Neural cell (in vitro differentiated cells): Measurements from ENCODE around the gene CHAC2. TPM values are rescaled to one million over a fixed set of nuclear protein-coding genes. Genes with fewer than 3 reads are reported as not detected.

Experiments used
- H2AFZ ChIP-seq: fragments of 200-600, 300-800 bp; sonication (generic), shearing (Covaris generic); 2 replicates; pipeline ENCODE4 v1.6.0; 2014; ENCODE audit warnings: low read depth, mild to moderate bottlenecking, antibody characterized with exemption, low read length, moderate library complexity
- H3F3A ChIP-seq: fragments of 200-600 bp; shearing (Covaris generic); 2 replicates; pipeline ENCODE4 v1.6.1; 2016; ENCODE audit warnings: mild to moderate bottlenecking, moderate library complexity, mixed read lengths, antibody characterized with exemption, low read length; ENCODE audit not compliant: insufficient read depth, poor library complexity, severe bottlenecking
- H3K27ac ChIP-seq: fragments of 200-600, 300-800 bp; sonication (generic), shearing (Covaris generic); 2 replicates; pipeline ENCODE4 v1.5.1; 2014; ENCODE audit warnings: mild to moderate bottlenecking, low read length, moderate library complexity
- H3K27me3 ChIP-seq: fragments of 300-800, 200-600 bp; sonication (generic), shearing (Covaris generic); 2 replicates; pipeline ENCODE4 v1.6.0; 2014; ENCODE audit warnings: mild to moderate bottlenecking, low read depth, low read length, moderate library complexity; ENCODE audit not compliant: insufficient read depth
- H3K36me3 ChIP-seq: fragments of 300-800, 200-600 bp; sonication (generic), shearing (Covaris generic); 2 replicates; pipeline ENCODE4 v1.5.1; 2014; ENCODE audit warnings: mild to moderate bottlenecking, antibody characterized with exemption, low read length, moderate library complexity; ENCODE audit not compliant: insufficient read depth
- H3K4me2 ChIP-seq: fragments of 300-800, 200-600 bp; sonication (generic), shearing (Covaris generic); 2 replicates; pipeline ENCODE4 v1.6.0; 2014; ENCODE audit warnings: mild to moderate bottlenecking, low read length
- H3K4me3 ChIP-seq: fragments of 300-800, 200-600 bp; sonication (generic), shearing (Covaris generic); 2 replicates; pipeline ENCODE4 v1.5.1; 2014; ENCODE audit warnings: mild to moderate bottlenecking, low read length, moderate library complexity
- H3K79me2 ChIP-seq: fragments of 200-600 bp; shearing (Covaris generic); replicated peaks from 2 replicates; pipeline ENCODE4 v1.6.0; 2014; ENCODE audit warnings: mild to moderate bottlenecking, low read length, moderate library complexity; ENCODE audit not compliant: insufficient read depth
- H3K9ac ChIP-seq: fragments of 300-800, 200-600 bp; sonication (generic), shearing (Covaris generic); 2 replicates; pipeline ENCODE4 v1.6.1; 2016; ENCODE audit warnings: mild to moderate bottlenecking, low read length, mixed read lengths
- H3K9me2 ChIP-seq: fragments of 200-600 bp; shearing (Covaris generic); 2 replicates; pipeline ENCODE4 v1.6.1; 2016; ENCODE audit warnings: mild to moderate bottlenecking, low read length, mixed read lengths; ENCODE audit not compliant: insufficient read depth
- H3K9me3 ChIP-seq: fragments of 200-600, 300-800 bp; sonication (generic), shearing (Covaris generic); 2 replicates; pipeline ENCODE4 v1.6.1; 2016; ENCODE audit warnings: mild to moderate bottlenecking, mixed run types, low read length, moderate library complexity, mixed read lengths
- H4K20me1 ChIP-seq: fragments of 200-600 bp; shearing (Covaris generic); 2 replicates; pipeline ENCODE4 v1.6.1; 2016; ENCODE audit warnings: mild to moderate bottlenecking, mixed run types; ENCODE audit not compliant: insufficient read depth
- CTCF ChIP-seq: fragments of 450-650 bp; IDR thresholded peaks from 2 replicates; pipeline ENCODE4 v1.5.1; 2014; ENCODE audit warnings: antibody characterized with exemption, mild to moderate bottlenecking, moderate library complexity; ENCODE audit not compliant: poor library complexity, severe bottlenecking
- EP300 ChIP-seq: fragments of 450-650 bp; conservative IDR thresholded peaks from 2 replicates; pipeline ENCODE4 v1.6.1; 2014; ENCODE audit warnings: antibody characterized with exemption, mild to moderate bottlenecking, moderate library complexity; ENCODE audit not compliant: poor library complexity, severe bottlenecking
- EZH2 ChIP-seq: fragments of 200-600, 300-800 bp; shearing (Covaris generic), sonication (generic); IDR thresholded peaks from 2 replicates; pipeline ENCODE4 v1.6.1; 2014; ENCODE audit warnings: antibody characterized with exemption, low read length, borderline replicate concordance, mild to moderate bottlenecking; ENCODE audit not compliant: insufficient read depth, poor library complexity, severe bottlenecking
- MXI1 ChIP-seq: fragments of 450-650 bp; conservative IDR thresholded peaks from 2 replicates; pipeline ENCODE4 v1.6.1; 2014; ENCODE audit warnings: antibody characterized with exemption, mild to moderate bottlenecking; ENCODE audit not compliant: poor library complexity, severe bottlenecking
- POLR2AphosphoS5 ChIP-seq: IDR thresholded peaks from 2 replicates; pipeline ENCODE4 v1.6.1; 2012
- RAD21 ChIP-seq: fragments of 450-650 bp; conservative IDR thresholded peaks from 2 replicates; pipeline ENCODE4 v1.6.1; 2014; ENCODE audit warnings: antibody characterized with exemption, mild to moderate bottlenecking, moderate library complexity
- REST ChIP-seq: IDR thresholded peaks from 2 replicates; pipeline ENCODE4 v1.6.1; 2012; ENCODE audit warnings: borderline replicate concordance
- SMC3 ChIP-seq: fragments of 450-650 bp; conservative IDR thresholded peaks from 2 replicates; pipeline ENCODE4 v1.6.1; 2014; ENCODE audit warnings: antibody characterized with exemption, mild to moderate bottlenecking, moderate library complexity; ENCODE audit not compliant: poor library complexity
- TAF1 ChIP-seq: IDR thresholded peaks from 2 replicates; pipeline ENCODE4 v1.6.1; 2012; ENCODE audit warnings: low read depth
- polyA plus RNA-seq: library from polyadenylated mRNA; depleted of rRNA; stranded (reverse); fragments of >200 nt; gene quantifications from 2 replicates; pipeline ENCODE4 v1.2.3, GENCODE V29; 2014

The CHAC2 gene
- polyA plus RNA-seq, 1 donor from 2014 or later: 7.7 TPM

GRCh38 chr2:53811601-53812000, 44.0 kb downstream of the CHAC2 start:
- H3K79me2 ChIP-seq: no peaks in the 10 kb centered on the region
- no peaks in the 10 kb centered on the region for H4K20me1 ChIP-seq
- TF ChIP-seq REST (no peak), CTCF (no peak)
- H3K4me2 ChIP-seq: no peak overlapping the region
- peaks cover 17% of the 10 kb centered on the region for H3K36me3 ChIP-seq
- H3K9me2 ChIP-seq: no peaks in the 10 kb centered on the region
- H3K27ac ChIP-seq: no peak overlapping the region
- no peaks in the 10 kb centered on the region for H3F3A ChIP-seq
- no peaks in the 10 kb centered on the region for H3K9me3 ChIP-seq
- no peak overlapping the region for H2AFZ ChIP-seq
- H3K4me3 ChIP-seq: no peak overlapping the region
- no peaks in the 10 kb centered on the region for H3K27me3 ChIP-seq
- no peak overlapping the region for H3K9ac ChIP-seq

GRCh38 chr2:53813151-53813550, 45.5 kb downstream of the CHAC2 start:
- TF ChIP-seq EZH2 (no peak), TAF1 (no peak), RAD21 (no peak), EP300 (no peak), SMC3 (no peak), POLR2AphosphoS5 (no peak), CTCF (no peak), REST (no peak), MXI1 (no peak)
- peaks cover 22% of the 10 kb centered on the region for H3K36me3 ChIP-seq
- no peak overlapping the region for H3K27ac ChIP-seq

More at GRCh38 chr2:53813151-53813550, 45.5 kb downstream of the CHAC2 start:
- H4K20me1 ChIP-seq: no peaks in the 10 kb centered on the region
- no peaks in the 10 kb centered on the region for H3K9me2 ChIP-seq
- no peaks in the 10 kb centered on the region for H3K79me2 ChIP-seq
- no peak overlapping the region for H2AFZ ChIP-seq
- no peaks in the 10 kb centered on the region for H3F3A ChIP-seq
- no peaks in the 10 kb centered on the region for H3K9me3 ChIP-seq
- H3K27me3 ChIP-seq: no peaks in the 10 kb centered on the region
- H3K4me2 ChIP-seq: no peak overlapping the region
- H3K4me3 ChIP-seq: no peak overlapping the region
- no peak overlapping the region for H3K9ac ChIP-seq
